CD4-positive, alpha-beta T cell treated with Interleukin-21 for 1 hour (primary cell): ENCODE measurements around the gene RAB4B.
"Not testable (repeated sequence)": the region's sequence is repeated elsewhere in the genome, so short reads cannot be mapped to it uniquely, and the experiment has no call there.

ENCODE experiments used
- DNase-seq: peaks from one replicate; pipeline ENCODE4 v3.0.0-alpha.2; 2020

The RAB4B gene

GRCh38 chr19:40750874-40751537 lies 27.0 kb upstream of the RAB4B start, which contains the start of gene SNRPA:
Gene SNRPA (plus strand): TSS chr19:40751203. CDS start chr19:40751409, 206 bp downstream.
- peak; percentile 97 for DNase-seq

GRCh38 chr19:40752257-40752781 lies 25.7 kb upstream of the RAB4B start:
- DNase-seq, result no peak

DNA sequence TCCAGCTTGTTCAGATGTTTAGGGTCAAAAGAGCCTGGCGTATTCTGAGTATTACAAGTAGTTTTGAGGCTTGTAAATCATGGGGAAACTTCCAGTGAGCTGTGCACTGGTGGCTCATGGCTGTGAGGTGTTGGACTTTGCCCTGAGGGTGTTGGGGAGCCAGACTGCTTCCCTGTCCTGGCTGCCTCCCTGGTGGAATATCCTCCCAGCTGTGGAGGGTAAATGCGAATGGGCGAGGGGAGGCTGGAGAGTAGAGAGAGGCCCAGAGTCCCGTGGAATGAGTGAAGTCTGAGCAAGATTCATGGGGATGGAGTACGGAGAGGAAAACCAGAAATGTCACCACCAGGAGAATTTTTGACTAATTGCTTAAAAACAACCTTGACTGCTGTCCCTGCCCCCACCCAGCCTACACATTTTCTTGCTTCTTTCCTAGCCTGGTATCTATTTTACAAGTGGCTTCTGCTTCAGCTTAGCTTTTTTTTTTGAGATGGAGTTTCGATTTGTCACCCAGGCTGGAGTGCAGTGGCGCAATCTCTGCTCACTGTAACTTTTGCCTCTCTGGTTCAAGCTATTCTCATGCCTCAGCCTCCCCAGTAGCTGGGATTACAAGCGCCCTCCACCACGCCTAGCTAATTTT lies 23.3 kb upstream of the RAB4B start:
- peak; percentile 34 for DNase-seq

- no peak for DNase-seq
Observed at GRCh38 chr19:40755248-40755624, 22.8 kb upstream of the RAB4B start.

- no peak for DNase-seq
Observed at GRCh38 chr19:40755791-40756190, 22.3 kb upstream of the RAB4B start.

DNA sequence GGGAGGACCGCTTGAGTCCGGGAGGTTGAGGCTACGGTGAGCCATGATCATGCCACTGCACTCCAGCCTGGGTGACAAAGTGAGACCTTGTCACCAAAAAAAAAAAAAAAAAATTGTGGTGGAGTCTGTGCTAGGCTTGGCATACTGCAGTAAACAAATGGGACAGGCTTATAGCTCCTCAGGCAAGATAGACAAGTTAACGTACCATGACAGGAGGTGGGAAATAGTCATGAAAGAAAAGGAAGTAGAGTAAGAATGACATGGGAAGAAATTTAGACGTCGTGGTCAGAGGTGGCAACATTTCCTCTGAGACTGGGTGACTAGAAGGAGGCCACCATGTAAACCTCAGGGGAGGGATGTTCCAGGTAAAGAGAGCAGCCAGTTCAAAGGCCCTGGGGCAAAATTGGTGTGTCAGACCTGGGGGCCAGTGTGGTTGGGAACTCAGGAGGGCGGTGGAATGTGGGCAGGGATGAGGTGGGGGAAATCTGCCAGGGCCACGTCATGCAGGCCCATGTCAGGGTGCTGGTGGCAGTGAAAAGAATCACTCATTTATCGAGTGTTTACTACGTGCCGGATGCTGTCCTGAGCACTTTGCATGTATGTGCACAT lies 21.4 kb upstream of the RAB4B start:
- DNase-seq, result peak; percentile 28

DNA sequence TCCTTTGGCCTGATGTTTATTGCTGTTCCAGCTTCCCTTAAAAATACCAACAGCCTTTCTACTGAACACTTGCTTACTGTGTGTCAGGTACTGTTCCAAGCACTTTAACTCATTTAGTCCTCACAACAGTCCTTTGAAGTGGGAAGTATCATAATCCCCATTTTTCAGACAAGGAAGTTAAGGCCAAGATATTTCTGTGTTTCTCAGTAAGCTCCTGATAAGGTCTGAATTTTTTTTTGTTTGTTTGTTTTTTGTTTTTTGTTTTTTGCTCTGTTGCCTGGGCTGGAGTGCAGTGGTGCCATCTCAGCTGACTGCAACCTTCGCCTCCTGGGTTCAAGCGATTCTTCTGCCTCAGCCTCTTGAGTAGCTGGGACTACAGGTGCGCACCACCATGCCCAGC lies 19.6 kb upstream of the RAB4B start:
- no peak for DNase-seq

- DNase-seq, result no peak
Observed at GRCh38 chr19:40759352-40759751, 18.7 kb upstream of the RAB4B start.

DNA sequence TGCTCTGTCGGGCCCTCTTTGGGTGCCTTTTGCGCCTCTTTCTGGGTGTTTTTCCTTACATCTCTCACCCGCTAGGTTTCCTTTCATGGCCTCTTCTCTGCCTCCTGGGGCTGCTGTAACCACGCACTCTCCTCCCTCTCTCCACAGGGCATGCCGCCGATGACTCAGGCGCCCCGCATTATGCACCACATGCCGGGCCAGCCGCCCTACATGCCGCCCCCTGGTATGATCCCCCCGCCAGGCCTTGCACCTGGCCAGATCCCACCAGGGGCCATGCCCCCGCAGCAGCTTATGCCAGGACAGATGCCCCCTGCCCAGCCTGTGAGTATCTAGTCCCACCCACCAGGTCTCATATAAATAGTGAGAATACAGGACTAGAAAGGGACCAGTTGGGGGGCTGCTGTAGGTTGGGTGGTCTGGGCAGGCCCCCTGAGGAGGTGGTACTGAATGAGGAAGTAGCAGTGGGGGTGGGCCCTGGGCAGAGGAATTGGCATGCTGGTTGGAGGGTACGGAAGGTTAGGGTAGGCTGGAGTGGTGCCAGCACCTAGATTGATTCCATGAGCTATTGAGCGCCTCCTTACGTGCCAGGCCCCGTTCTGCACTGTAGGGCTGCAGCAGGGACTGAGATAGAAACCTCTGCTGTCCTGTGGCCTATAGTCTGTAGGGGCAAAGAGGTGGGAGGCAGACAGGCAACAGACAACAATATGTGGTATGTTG lies 15.1 kb upstream of the RAB4B start:
- no peak for DNase-seq

DNA sequence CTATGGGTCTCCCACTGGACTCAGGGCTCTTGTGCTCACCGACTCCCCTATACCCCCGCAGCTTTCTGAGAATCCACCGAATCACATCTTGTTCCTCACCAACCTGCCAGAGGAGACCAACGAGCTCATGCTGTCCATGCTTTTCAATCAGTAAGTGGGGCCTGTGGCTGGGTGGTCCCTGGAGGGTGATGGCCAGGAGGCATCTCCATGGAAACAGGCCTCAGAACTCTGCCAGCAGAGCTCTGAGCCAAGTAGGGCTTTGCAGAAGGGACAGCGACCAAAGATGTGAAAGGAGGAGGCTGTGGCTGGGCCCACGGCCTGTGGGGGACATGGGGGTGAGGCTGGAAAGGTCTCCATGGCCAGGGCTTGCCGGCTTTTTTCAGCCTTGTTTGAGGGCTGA lies 14.5 kb upstream of the RAB4B start:
- DNase-seq, result no peak

DNA sequence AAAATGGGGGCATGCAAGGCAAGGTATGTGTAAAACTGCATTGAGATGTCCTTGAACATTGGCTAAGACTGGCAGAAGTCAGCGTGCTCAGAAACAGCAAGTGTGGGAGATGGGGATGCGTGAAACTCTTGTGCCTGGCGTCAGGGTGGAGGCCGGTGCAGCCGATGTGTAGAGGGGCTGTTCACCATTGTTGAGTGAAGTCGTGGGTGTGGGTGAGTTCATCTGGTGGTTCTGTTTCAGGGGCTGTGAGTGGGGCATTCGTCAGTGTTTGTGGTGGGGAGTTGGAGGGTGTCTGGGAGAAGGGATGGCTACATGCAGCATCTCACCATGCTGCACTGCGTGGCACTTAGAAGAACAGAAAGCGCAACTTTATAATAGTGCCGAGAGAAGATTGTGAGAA lies 14.1 kb upstream of the RAB4B start:
- DNase-seq, result no peak

- not testable (repeated sequence) for DNase-seq
Observed at GRCh38 chr19:40766385-40766784, 11.7 kb upstream of the RAB4B start.

DNA sequence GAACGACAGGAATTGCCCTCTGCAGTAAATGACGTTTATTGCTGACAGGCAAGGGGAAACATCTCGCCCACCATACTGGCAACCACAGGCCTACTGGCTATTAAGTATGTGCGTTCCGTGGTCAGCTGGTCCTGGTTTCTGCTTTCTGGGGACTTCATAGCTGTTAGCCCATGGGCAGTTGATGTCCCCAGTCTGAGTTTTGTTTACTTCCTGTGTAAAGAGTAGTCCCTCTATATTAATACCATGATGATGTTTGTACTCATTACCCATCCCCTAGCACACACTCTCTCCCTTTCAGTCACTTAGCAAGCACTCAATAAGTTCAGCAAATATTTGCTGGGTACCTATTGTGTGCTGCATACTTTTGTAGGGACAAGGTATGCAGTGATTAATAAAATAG lies 9.2 kb upstream of the RAB4B start:
- no peak for DNase-seq

- DNase-seq, result peak; percentile 60
Observed at GRCh38 chr19:40771101-40771862, 6.8 kb upstream of the RAB4B start.

- no peak for DNase-seq
Observed at GRCh38 chr19:40774916-40775631, 3.0 kb upstream of the RAB4B start, which contains the start of gene MIA. Gene MIA (plus strand): TSS chr19:40775521. CDS start chr19:40775543, 22 bp downstream.

DNA sequence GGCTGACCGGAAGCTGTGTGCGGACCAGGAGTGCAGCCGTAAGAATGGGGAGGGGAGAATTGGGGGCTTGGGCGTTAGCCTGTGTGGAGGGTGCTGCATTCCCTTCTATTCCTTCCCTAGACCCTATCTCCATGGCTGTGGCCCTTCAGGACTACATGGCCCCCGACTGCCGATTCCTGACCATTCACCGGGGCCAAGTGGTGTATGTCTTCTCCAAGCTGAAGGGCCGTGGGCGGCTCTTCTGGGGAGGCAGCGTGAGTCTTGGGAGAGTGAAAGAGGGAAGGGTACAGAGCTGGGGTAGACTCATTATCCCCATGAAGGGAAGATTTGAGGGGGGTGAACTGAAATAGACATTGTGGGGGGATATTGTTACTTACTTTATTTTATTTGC lies 2.4 kb upstream of the RAB4B start:
- no peak for DNase-seq

GRCh38 chr19:40776364-40776763 lies 1.7 kb upstream of the RAB4B start:
- no peak for DNase-seq

GRCh38 chr19:40776932-40777644 lies 959 bp upstream of the RAB4B start:
- peak; percentile 95 for DNase-seq

- no peak for DNase-seq
Observed at GRCh38 chr19:40777645-40777936, 456 bp upstream of the RAB4B start.

DNA sequence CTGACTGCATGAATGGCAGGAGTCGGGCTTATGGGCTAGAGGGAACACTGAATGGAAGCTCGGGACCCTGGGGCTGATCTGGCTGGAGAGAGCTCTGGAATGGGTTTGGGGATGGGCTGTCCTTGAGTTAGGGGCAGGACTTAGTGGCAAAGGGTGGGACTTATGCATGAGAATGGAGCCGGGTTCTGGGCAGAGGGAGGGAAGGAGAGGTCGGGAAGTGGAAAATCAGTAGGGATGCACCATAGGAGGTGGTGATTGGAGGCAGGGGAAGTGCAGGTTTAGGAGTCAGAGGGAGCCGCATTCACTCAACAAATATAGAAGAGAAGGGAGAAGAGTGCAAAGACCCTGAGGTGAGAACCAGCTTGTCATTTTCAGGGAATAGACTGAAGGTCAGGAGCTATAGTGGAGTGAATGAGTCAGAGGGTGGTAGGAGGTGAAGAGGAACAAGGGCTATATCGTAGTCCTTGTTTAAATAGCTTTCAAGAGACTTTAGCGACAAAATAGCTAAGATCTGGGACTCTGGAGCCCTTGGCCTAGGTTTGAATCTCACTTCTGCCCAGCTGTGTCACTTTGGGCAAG lies 748 bp downstream of the RAB4B start:
- DNase-seq, result no peak

DNA sequence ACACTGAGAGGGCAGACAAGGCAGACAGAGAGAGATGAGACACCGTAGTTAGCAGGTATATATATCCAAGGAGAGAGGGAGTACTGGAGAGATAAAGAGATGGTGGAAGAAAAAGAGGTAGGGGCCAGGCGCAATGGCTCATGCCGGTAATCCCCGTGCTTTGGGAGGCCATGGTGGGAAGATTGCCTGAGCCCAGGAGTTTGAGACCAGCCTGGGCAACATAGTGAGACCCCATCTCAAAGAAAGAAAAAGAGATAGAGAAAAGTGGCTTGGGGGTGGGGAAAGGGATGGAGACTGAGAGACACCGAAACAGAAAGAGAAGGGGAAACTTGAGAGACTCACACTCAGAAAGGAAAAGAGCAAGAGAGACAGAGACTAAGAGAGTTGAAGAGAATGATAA lies 2.5 kb downstream of the RAB4B start:
- DNase-seq, result no peak
